Neuronal stem cell (in vitro differentiated cells): ENCODE results near the gene MBD2.

Experiments used
- DNase-seq: peaks from one replicate; pipeline ENCODE4 v3.0.0-alpha.2; 2013; ENCODE audit warnings: low spot score
- H2AFZ ChIP-seq: one replicate; pipeline ENCODE4 v1.6.1; 2013; ENCODE audit warnings: mild to moderate bottlenecking, low read length, inconsistent platforms
- H2AK5ac ChIP-seq: 2 replicates; pipeline ENCODE4 v1.6.1; 2013; ENCODE audit warnings: low read depth, mild to moderate bottlenecking, inconsistent platforms, low read length, moderate library complexity, mixed read lengths
- H2BK120ac ChIP-seq: 2 replicates; pipeline ENCODE4 v1.6.1; 2013; ENCODE audit warnings: low read depth, mild to moderate bottlenecking, inconsistent platforms, low read length, moderate library complexity, mixed read lengths
- H2BK12ac ChIP-seq: one replicate; pipeline ENCODE4 v1.6.1; 2013; ENCODE audit warnings: low read length, inconsistent platforms
- H2BK15ac ChIP-seq: 2 replicates; pipeline ENCODE4 v1.6.1; 2013; ENCODE audit warnings: mild to moderate bottlenecking, low read length, inconsistent platforms, mixed read lengths
- H2BK5ac ChIP-seq: one replicate; pipeline ENCODE4 v1.6.1; 2013; ENCODE audit warnings: inconsistent platforms, mild to moderate bottlenecking, low read length, moderate library complexity
- H3K14ac ChIP-seq: one replicate; pipeline ENCODE4 v1.6.1; 2013; ENCODE audit warnings: low read length, inconsistent platforms
- H3K18ac ChIP-seq: 2 replicates; pipeline ENCODE4 v1.6.1; 2013; ENCODE audit warnings: low read length, inconsistent platforms
- H3K23ac ChIP-seq: 2 replicates; pipeline ENCODE4 v1.6.1; 2013; ENCODE audit warnings: low read depth, mild to moderate bottlenecking, mixed read lengths, low read length, inconsistent platforms; ENCODE audit not compliant: poor library complexity
- H3K27ac ChIP-seq: replicated peaks from 3 replicates; pipeline ENCODE4 v1.5.1; 2013; ENCODE audit warnings: low read length, inconsistent platforms
- H3K27me3 ChIP-seq, 3 experiments: 2 replicates each; pipeline ENCODE4 v1.6.1; 2013; ENCODE audit warnings: low read length in 3 of 3, mild to moderate bottlenecking in 2 of 3, inconsistent platforms in 1 of 3, low read depth in 1 of 3, mixed read lengths in 1 of 3, moderate library complexity in 1 of 3; ENCODE audit not compliant: control insufficient read depth in 3 of 3, insufficient read depth in 3 of 3
- H3K36me3 ChIP-seq, 2 donors: replicated peaks in 1 of 2; 2 replicates each; pipeline ENCODE4 v1.6.1; 2013; ENCODE audit warnings: low read length in 2 of 2; ENCODE audit not compliant: control insufficient read depth in 2 of 2, insufficient read depth in 2 of 2
- H3K4ac ChIP-seq: 2 replicates; pipeline ENCODE4 v1.6.1; 2013; ENCODE audit warnings: inconsistent platforms, mild to moderate bottlenecking, low read length, moderate library complexity
- H3K4me1 ChIP-seq, 2 donors: 1 replicate in 1 of 2; 2 replicates in 1 of 2; pipeline ENCODE4 v1.6.1; 2013; ENCODE audit warnings: low read length in 2 of 2, low read depth in 1 of 2; ENCODE audit not compliant: control insufficient read depth in 2 of 2, insufficient read depth in 1 of 2
- H3K4me2 ChIP-seq: one replicate; pipeline ENCODE4 v1.6.1; 2013; ENCODE audit warnings: mild to moderate bottlenecking, low read length, inconsistent platforms; ENCODE audit not compliant: insufficient read depth, poor library complexity, severe bottlenecking
- H3K4me3 ChIP-seq, 2 donors: 2 replicates each; pipeline ENCODE4 v1.5.1; 2013; ENCODE audit warnings: low read length in 2 of 2, mild to moderate bottlenecking in 2 of 2, inconsistent platforms in 1 of 2, moderate library complexity in 1 of 2
- H3K79me1 ChIP-seq: one replicate; pipeline ENCODE4 v1.6.1; 2013; ENCODE audit warnings: low read depth, mild to moderate bottlenecking, inconsistent platforms, low read length, moderate library complexity
- H3K9ac ChIP-seq: one replicate; pipeline ENCODE4 v1.6.1; 2013; ENCODE audit warnings: mild to moderate bottlenecking, low read depth, low read length, inconsistent platforms; ENCODE audit not compliant: poor library complexity
- H3K9me3 ChIP-seq, 2 donors: replicated peaks in 1 of 2; 2 replicates each; pipeline versions ENCODE3 to v1.6.1; 2013; ENCODE audit warnings: low read length in 2 of 2, mild to moderate bottlenecking in 2 of 2, inconsistent platforms in 1 of 2, low read depth in 1 of 2, mixed read lengths in 1 of 2, moderate library complexity in 1 of 2; ENCODE audit not compliant: control insufficient read depth in 2 of 2, insufficient read depth in 1 of 2
- H4K8ac ChIP-seq: one replicate; pipeline ENCODE4 v1.6.1; 2013; ENCODE audit warnings: low read depth, mild to moderate bottlenecking, inconsistent platforms, low read length, moderate library complexity
- H4K91ac ChIP-seq: one replicate; pipeline ENCODE4 v1.6.1; 2013; ENCODE audit warnings: low read length, low read depth, mild to moderate bottlenecking, inconsistent platforms; ENCODE audit not compliant: poor library complexity
- WGBS, 2 donors: extraction: QIAGEN DNeasy Blood & Tissue Kit; methylation state at CpG; one replicate each; pipeline ENCODE4 v1.1.7; 2013; ENCODE audit warnings: missing lambda C conversion rate in 2 of 2, mixed read lengths in 1 of 2; ENCODE audit not compliant: insufficient read length in 2 of 2, insufficient replicate concordance in 1 of 2; ENCODE audit errors: extremely low coverage in 2 of 2; 5-methylcytosine and 5-hydroxymethylcytosine counted together

Gene MBD2

GRCh38 chr18:54149078-54149697, 75.3 kb downstream of the MBD2 start:
- H3K4me1 ChIP-seq = peaks cover 2 to 8% of the 10 kb centered on the region in 2 donors
- DNase-seq = no peak
- H3K14ac ChIP-seq = no peak overlapping the region
- H2BK15ac ChIP-seq = no peak overlapping the region
- H3K4me2 ChIP-seq = no peak overlapping the region
- no peaks in the 10 kb centered on the region for H3K27me3 ChIP-seq
- no peak overlapping the region for H2AK5ac ChIP-seq
- H3K4ac ChIP-seq = no peak overlapping the region
- peak overlapping the region; percentile 71 for H2AFZ ChIP-seq
- H3K36me3 ChIP-seq = no peaks in the 10 kb centered on the region
- no peak overlapping the region for H3K9ac ChIP-seq
- H2BK120ac ChIP-seq = no peak overlapping the region
- no peak overlapping the region for H4K8ac ChIP-seq
- no peaks in the 10 kb centered on the region for H3K79me1 ChIP-seq
- H2BK5ac ChIP-seq = no peak overlapping the region
- no peak overlapping the region for H3K4me3 ChIP-seq
- H2BK12ac ChIP-seq = no peak overlapping the region
- H3K23ac ChIP-seq = no peak overlapping the region
- H4K91ac ChIP-seq = no peak overlapping the region
- H3K18ac ChIP-seq = no peak overlapping the region
- no peaks in the 10 kb centered on the region for H3K9me3 ChIP-seq
- no CpG with 5 or more reads among the region's 3 CpGs for WGBS, 2 donors
- H3K27ac ChIP-seq = no peak overlapping the region

GRCh38 chr18:54148678-54149077, 75.8 kb downstream of the MBD2 start:
- Histone ChIP-seq H3K79me1 (no peaks in the 10 kb centered on the region), H3K14ac (no peak overlapping the region), H2BK12ac (no peak overlapping the region), H2BK15ac (no peak overlapping the region), H4K8ac (no peak overlapping the region), H3K18ac (no peak overlapping the region), H2AFZ (peak overlapping the region; percentile 71), H2AK5ac (no peak overlapping the region), H3K23ac (no peak overlapping the region), H2BK5ac (no peak overlapping the region), H3K36me3 (no peaks in the 10 kb centered on the region), H3K9me3 (no peaks in the 10 kb centered on the region), H3K4me1 (peaks cover 2 to 8% of the 10 kb centered on the region in 2 donors), H3K9ac (no peak overlapping the region), H4K91ac (no peak overlapping the region), H3K27ac (no peak overlapping the region), H3K4me3 (no peak overlapping the region), H2BK120ac (no peak overlapping the region), H3K27me3 (no peaks in the 10 kb centered on the region), H3K4me2 (no peak overlapping the region), H3K4ac (no peak overlapping the region)
- no CpG with 5 or more reads among the region's 4 CpGs for WGBS, 2 donors
- no peak for DNase-seq

GRCh38 chr18:54148151-54148550, 76.3 kb downstream of the MBD2 start:
- H3K27ac ChIP-seq = no peak overlapping the region
- no peak overlapping the region for H3K4me3 ChIP-seq
- H2BK15ac ChIP-seq = no peak overlapping the region
- no peak overlapping the region for H2AFZ ChIP-seq
- H3K14ac ChIP-seq = no peak overlapping the region
- H3K27me3 ChIP-seq = no peaks in the 10 kb centered on the region
- H3K9ac ChIP-seq = no peak overlapping the region
- H3K4me1 ChIP-seq = peaks cover 2 to 8% of the 10 kb centered on the region in 2 donors
- H3K23ac ChIP-seq = no peak overlapping the region
- H3K4me2 ChIP-seq = no peak overlapping the region
- H3K79me1 ChIP-seq = no peaks in the 10 kb centered on the region
- no peak overlapping the region for H3K18ac ChIP-seq
- no peak overlapping the region for H4K91ac ChIP-seq
- H2BK5ac ChIP-seq = no peak overlapping the region
- H4K8ac ChIP-seq = no peak overlapping the region
- no peak overlapping the region for H2BK12ac ChIP-seq
- no peaks in the 10 kb centered on the region for H3K36me3 ChIP-seq
- H2AK5ac ChIP-seq = no peak overlapping the region
- DNase-seq = no peak
- H3K9me3 ChIP-seq = no peaks in the 10 kb centered on the region
- H2BK120ac ChIP-seq = no peak overlapping the region
- H3K4ac ChIP-seq = no peak overlapping the region

GRCh38 chr18:54147439-54147838, 77.0 kb downstream of the MBD2 start:
- Histone ChIP-seq H3K9ac (no peak overlapping the region), H3K4me1 (peaks cover 2 to 8% of the 10 kb centered on the region in 2 donors), H4K8ac (no peak overlapping the region), H3K23ac (no peak overlapping the region), H3K36me3 (no peaks in the 10 kb centered on the region), H3K4ac (no peak overlapping the region), H3K4me3 (no peak overlapping the region), H3K18ac (no peak overlapping the region), H3K14ac (no peak overlapping the region), H2AFZ (no peak overlapping the region), H4K91ac (no peak overlapping the region), H2BK15ac (no peak overlapping the region), H3K79me1 (no peaks in the 10 kb centered on the region), H3K9me3 (no peaks in the 10 kb centered on the region), H2BK120ac (no peak overlapping the region), H3K4me2 (no peak overlapping the region), H3K27me3 (no peaks in the 10 kb centered on the region), H2AK5ac (no peak overlapping the region), H2BK12ac (no peak overlapping the region), H3K27ac (no peak overlapping the region), H2BK5ac (no peak overlapping the region)
- WGBS, 2 donors = no CpG with 5 or more reads among the region's 2 CpGs
- DNase-seq = no peak
